ENCODE results near the gene CPA1. TPM values are rescaled to one million over a fixed set of nuclear protein-coding genes. Genes with fewer than 3 reads are reported as not detected.

CPA1 gene
- total and polyA plus RNA-seq, 9 of the 15 experiments (the other 6 are each of a cell fraction or from before 2014, with no cell fraction given) = 6.5 TPM; not detected in 8

GRCh38 chr7:130369831-130370550 is 10.3 kb upstream of the CPA1 start:
- no peak for DNase-seq (ENCODE audit: extremely low read depth in 1 of 4, low spot score in 3 of 4)
- Histone ChIP-seq H3K79me2 (ENCODE audit: control insufficient read depth, insufficient read depth, low read length) (no peaks in the 10 kb centered on the region), H2AFZ (ENCODE audit: low read depth, low read length) (peak overlapping the region; percentile 29), H3K9ac (ENCODE audit: insufficient read depth in 1 of 2, low read depth in 2 of 2, low read length in 2 of 2) (no peak overlapping the region), H3K9me1 (ENCODE audit: control insufficient read depth, insufficient read depth, low read length) (no peaks in the 10 kb centered on the region), H3K9me3 (replicated peaks; ENCODE audit: control insufficient read depth, insufficient read depth, low read depth, low read length) (no peaks in the 10 kb centered on the region), H4K20me1 (replicated peaks; ENCODE audit: control insufficient read depth, insufficient read depth, low read length) (no peaks in the 10 kb centered on the region), H3K4me1 (replicated peaks in 1 of 2; ENCODE audit: control insufficient read depth in 2 of 2, insufficient read depth in 2 of 2, low read length in 2 of 2) (peaks cover 9 to 11% of the 10 kb centered on the region in 2 experiments), H3K27ac (ENCODE audit: extremely low read depth, low read depth, low read length) (no peak overlapping the region), H3K4me2 (ENCODE audit: insufficient read depth, low read length) (no peak overlapping the region), H3K4me3 (no peak overlapping the region), H3K27me3 (ENCODE audit: control insufficient read depth in 2 of 2, insufficient read depth in 2 of 2, low read length in 2 of 2) (peaks cover 0 to 5% of the 10 kb centered on the region in 2 experiments; a peak in 2 of 5 replicates), H3K36me3 (ENCODE audit: control insufficient read depth, insufficient read depth, low read length) (no peaks in the 10 kb centered on the region)
- ChIA-PET CTCF (ENCODE audit: low intra/inter-chr PET ratio) (no interaction called here), POLR2A (interaction anchor here (0.6 to 1.5 kb wide), 2 partner anchors 9 to 221 kb away, joined by 3 read pairs; no protein-coding TSS in a partner anchor)
- TF ChIP-seq BRCA1 (IDR thresholded peaks at IDR 0.05) = no peak
- TF ChIP-seq BRCA1 (CRISPR knock-in tag; IDR thresholded peaks at IDR 0.05) = no peak
- intact Hi-C loops (cut with micrococcal nuclease) (loop anchor here (10.0 kb wide), 1 partner anchor 295 kb away; the partner anchor contains the start of gene KLHDC10), in situ Hi-C loops (cut with MboI) (no loop called here)
- WGBS (ENCODE audit: insufficient coverage, low coverage, missing lambda C conversion rate) = 18% methylated on average over 3 of the region's 3 CpGs
- no peak for FAIRE-seq
- BruUV-seq (replicated peaks) = no TSS peak
- ATAC-seq = no peak

GRCh38 chr7:130371046-130371445 is 9.2 kb upstream of the CPA1 start:
- POLR2A ChIA-PET = interaction anchor here (0.6 to 1.6 kb wide), 2 partner anchors 10 to 351 kb away, joined by 3 read pairs; partner anchors contain the start of gene CPA1
- Histone ChIP-seq H3K9ac (ENCODE audit: insufficient read depth in 1 of 2, low read depth in 2 of 2, low read length in 2 of 2) (no peak overlapping the region), H4K20me1 (replicated peaks; ENCODE audit: control insufficient read depth, insufficient read depth, low read length) (no peaks in the 10 kb centered on the region), H3K79me2 (ENCODE audit: control insufficient read depth, insufficient read depth, low read length) (no peaks in the 10 kb centered on the region), H3K9me1 (ENCODE audit: control insufficient read depth, insufficient read depth, low read length) (no peaks in the 10 kb centered on the region), H3K4me3 (no peak overlapping the region), H3K4me2 (ENCODE audit: insufficient read depth, low read length) (no peak overlapping the region), H3K36me3 (ENCODE audit: control insufficient read depth, insufficient read depth, low read length) (no peaks in the 10 kb centered on the region), H3K27me3 (ENCODE audit: control insufficient read depth in 2 of 2, insufficient read depth in 2 of 2, low read length in 2 of 2) (peaks cover 0 to 4% of the 10 kb centered on the region in 2 experiments; a peak in 1 of 5 replicates), H3K9me3 (replicated peaks; ENCODE audit: control insufficient read depth, insufficient read depth, low read depth, low read length) (0 out of 2 replicates have a peak, but pooled peaks cover under 1% of the 10 kb centered on the region), H3K27ac (ENCODE audit: extremely low read depth, low read depth, low read length) (no peak overlapping the region), H2AFZ (ENCODE audit: low read depth, low read length) (no peak overlapping the region), H3K4me1 (replicated peaks in 1 of 2; ENCODE audit: control insufficient read depth in 2 of 2, insufficient read depth in 2 of 2, low read length in 2 of 2) (peaks cover 9 to 11% of the 10 kb centered on the region in 2 experiments)
- CTCF ChIA-PET (ENCODE audit: low intra/inter-chr PET ratio) = no interaction called here
- ATAC-seq (no peak), FAIRE-seq (no peak), DNase-seq (ENCODE audit: extremely low read depth in 1 of 4, low spot score in 3 of 4) (no peak)
- in situ Hi-C loops (cut with MboI) = no loop called here
- no TSS peak for BruUV-seq (replicated peaks)
- TF ChIP-seq ZNF143 (CRISPR knock-in tag; IDR thresholded peaks at IDR 0.05) = peak; percentile 22; the same call in 1 of the 2 replicates
- TF ChIP-seq, protein P1, sequence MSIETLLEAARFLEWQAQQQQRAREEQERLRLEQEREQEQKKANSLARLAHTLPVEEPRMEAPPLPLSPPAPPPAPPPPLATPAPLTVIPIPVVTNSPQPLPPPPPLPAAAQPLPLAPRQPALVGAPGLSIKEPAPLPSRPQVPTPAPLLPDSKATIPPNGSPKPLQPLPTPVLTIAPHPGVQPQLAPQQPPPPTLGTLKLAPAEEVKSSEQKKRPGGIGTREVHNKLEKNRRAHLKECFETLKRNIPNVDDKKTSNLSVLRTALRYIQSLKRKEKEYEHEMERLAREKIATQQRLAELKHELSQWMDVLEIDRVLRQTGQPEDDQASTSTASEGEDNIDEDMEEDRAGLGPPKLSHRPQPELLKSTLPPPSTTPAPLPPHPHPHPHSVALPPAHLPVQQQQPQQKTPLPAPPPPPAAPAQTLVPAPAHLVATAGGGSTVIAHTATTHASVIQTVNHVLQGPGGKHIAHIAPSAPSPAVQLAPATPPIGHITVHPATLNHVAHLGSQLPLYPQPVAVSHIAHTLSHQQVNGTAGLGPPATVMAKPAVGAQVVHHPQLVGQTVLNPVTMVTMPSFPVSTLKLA (conservative IDR thresholded peaks at IDR 0.05) = no peak
- no peak for TF ChIP-seq JUN (IDR thresholded peaks at IDR 0.05; ENCODE audit: borderline replicate concordance, low read depth, low read length)
- 0 out of 2 replicates have a peak, but pooled peaks have one; percentile 30 for TF ChIP-seq JUN (CRISPR knock-in tag; IDR thresholded peaks at IDR 0.05; ENCODE audit: borderline replicate concordance)
- no peak for TF ChIP-seq ZNF263 (CRISPR knock-in tag; IDR thresholded peaks at IDR 0.05; ENCODE audit: borderline replicate concordance)
- no peak for TF ChIP-seq NFXL1 (CRISPR knock-in tag; IDR thresholded peaks at IDR 0.05)
- TF ChIP-seq NR2C1 (IDR thresholded peaks at IDR 0.05) = no peak
- TF ChIP-seq NR2C1 (tag; IDR thresholded peaks at IDR 0.05) = no peak
- intact Hi-C loops (cut with micrococcal nuclease) = no loop called here
- 17% methylated on average over 3 of the region's 3 CpGs for WGBS (ENCODE audit: insufficient coverage, low coverage, missing lambda C conversion rate)

Data from K562 (cell line).